Astrocyte (in vitro differentiated cells and primary cell): ENCODE results near the gene MTERF4.

Experiments used
- EZH2 ChIP-seq: IDR thresholded peaks from 2 replicates; pipeline ENCODE4 v1.6.1; 2012; ENCODE audit warnings: mild to moderate bottlenecking, low read length, inconsistent platforms; ENCODE audit not compliant: insufficient read depth
- TF ChIP-seq, protein P1 (sequence below): IDR thresholded peaks from 2 replicates; pipeline ENCODE4 v1.5.1; 2011; ENCODE audit warnings: low read depth, mild to moderate bottlenecking, inconsistent platforms, low read length, moderate library complexity; ENCODE audit not compliant: insufficient read depth

DNA sequence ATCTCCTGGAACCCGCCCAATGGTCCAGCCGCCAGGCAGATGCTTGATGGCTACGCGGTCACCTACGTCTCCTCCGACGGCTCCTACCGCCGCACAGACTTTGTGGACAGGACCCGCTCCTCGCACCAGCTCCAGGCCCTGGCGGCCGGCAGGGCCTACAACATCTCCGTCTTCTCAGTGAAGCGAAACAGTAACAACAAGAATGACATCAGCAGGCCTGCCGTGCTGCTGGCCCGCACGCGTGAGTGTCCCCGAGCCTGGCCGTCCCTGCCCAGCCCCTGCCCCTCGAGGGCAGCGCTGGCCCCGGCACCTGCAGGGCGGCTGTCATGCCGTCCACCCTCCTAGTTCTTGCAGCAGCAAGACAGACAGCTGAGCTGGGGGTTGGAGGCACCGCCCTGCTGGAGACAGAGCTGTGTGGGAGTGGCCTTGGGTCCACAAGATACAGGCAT lies 36.7 kb downstream of the MTERF4 start:
- TF ChIP-seq, protein P1, sequence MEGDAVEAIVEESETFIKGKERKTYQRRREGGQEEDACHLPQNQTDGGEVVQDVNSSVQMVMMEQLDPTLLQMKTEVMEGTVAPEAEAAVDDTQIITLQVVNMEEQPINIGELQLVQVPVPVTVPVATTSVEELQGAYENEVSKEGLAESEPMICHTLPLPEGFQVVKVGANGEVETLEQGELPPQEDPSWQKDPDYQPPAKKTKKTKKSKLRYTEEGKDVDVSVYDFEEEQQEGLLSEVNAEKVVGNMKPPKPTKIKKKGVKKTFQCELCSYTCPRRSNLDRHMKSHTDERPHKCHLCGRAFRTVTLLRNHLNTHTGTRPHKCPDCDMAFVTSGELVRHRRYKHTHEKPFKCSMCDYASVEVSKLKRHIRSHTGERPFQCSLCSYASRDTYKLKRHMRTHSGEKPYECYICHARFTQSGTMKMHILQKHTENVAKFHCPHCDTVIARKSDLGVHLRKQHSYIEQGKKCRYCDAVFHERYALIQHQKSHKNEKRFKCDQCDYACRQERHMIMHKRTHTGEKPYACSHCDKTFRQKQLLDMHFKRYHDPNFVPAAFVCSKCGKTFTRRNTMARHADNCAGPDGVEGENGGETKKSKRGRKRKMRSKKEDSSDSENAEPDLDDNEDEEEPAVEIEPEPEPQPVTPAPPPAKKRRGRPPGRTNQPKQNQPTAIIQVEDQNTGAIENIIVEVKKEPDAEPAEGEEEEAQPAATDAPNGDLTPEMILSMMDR = no peak
- no peak for TF ChIP-seq EZH2
